Lower leg skin (tissue), 3 donors: ENCODE measurements around the gene PNPLA3.

ENCODE experiments used
- POLR2A ChIP-seq, 2 donors: fragments of 450-650 bp; IDR thresholded peaks; one replicate each; pipeline ENCODE4 v1.6.1; 2016 to 2017; ENCODE audit warnings: antibody characterized with exemption in 2 of 2, mild to moderate bottlenecking in 1 of 2, moderate library complexity in 1 of 2
- TF ChIP-seq, protein P1 (sequence below), 3 donors: fragments of 450-650 bp; IDR thresholded peaks; one replicate each; pipeline ENCODE4 v1.5.1; 2016; ENCODE audit warnings: antibody characterized with exemption in 3 of 3, mild to moderate bottlenecking in 3 of 3, moderate library complexity in 2 of 3

DNA sequence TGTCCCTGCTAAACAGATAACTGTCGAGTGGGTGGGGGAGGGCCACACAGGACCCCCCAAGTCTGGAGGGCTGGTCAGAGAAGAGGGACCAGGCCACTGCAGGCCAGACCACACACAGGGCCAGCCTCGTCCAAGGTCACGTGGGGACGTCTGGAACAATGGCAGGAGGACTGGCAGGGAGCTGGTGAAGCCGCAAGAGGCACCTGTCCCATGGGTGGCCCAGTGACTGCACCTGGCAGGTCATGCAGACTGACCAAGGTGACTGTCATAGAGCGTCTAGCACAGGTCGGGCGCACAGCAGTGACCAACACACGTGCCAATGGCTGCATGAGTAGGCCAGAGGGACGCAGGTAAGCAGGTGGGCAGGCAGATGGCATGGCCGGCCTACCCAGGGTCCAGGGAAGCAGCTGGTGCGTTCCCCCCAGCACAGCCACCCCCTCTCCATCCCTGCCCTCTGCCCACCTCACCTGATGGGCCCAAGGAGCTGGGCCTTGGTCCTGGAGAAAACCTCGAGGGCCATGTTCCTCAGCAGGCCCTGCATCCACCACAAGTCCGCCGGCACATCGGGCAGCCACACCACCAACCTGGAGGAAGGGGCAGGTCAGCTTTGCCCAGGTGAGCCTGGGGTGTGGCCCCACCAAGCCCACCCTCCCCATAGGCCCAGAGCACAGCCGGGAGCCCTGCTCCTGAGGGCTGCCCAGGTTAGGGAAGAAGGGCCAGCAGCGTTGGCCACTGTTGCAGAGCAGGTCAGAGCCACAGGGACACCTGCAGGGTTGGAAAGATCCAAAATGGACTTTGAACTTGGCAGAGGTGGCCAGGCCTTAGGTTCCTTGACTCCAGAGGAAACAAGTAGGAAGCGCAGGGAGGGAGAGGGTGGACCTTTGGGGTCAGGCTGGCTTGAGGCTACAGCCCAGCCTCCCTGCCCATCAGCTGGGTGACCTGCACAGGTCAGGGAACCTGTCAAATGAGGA lies 42.2 kb upstream of the PNPLA3 start:
- TF ChIP-seq, protein P1, sequence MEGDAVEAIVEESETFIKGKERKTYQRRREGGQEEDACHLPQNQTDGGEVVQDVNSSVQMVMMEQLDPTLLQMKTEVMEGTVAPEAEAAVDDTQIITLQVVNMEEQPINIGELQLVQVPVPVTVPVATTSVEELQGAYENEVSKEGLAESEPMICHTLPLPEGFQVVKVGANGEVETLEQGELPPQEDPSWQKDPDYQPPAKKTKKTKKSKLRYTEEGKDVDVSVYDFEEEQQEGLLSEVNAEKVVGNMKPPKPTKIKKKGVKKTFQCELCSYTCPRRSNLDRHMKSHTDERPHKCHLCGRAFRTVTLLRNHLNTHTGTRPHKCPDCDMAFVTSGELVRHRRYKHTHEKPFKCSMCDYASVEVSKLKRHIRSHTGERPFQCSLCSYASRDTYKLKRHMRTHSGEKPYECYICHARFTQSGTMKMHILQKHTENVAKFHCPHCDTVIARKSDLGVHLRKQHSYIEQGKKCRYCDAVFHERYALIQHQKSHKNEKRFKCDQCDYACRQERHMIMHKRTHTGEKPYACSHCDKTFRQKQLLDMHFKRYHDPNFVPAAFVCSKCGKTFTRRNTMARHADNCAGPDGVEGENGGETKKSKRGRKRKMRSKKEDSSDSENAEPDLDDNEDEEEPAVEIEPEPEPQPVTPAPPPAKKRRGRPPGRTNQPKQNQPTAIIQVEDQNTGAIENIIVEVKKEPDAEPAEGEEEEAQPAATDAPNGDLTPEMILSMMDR (IDR thresholded peaks at IDR 0.05), result no peak
- no peak for TF ChIP-seq POLR2A (IDR thresholded peaks at IDR 0.05)
